ENCODE measurements around the gene DMRTC1B.
"Not testable (repeated sequence)": the region's sequence is repeated elsewhere in the genome, so short reads cannot be mapped to it uniquely, and the experiment has no call there.

Gene DMRTC1B, protein sequence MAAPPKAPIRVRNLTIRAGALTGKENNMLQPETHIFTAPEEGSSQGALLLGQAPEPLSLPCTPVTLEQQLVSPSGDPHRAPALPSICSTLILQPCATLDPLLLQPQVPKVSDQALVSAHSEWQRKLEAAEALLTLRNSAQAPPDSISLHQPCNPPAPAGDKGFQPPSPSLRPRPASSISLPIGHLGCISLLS

DNA sequence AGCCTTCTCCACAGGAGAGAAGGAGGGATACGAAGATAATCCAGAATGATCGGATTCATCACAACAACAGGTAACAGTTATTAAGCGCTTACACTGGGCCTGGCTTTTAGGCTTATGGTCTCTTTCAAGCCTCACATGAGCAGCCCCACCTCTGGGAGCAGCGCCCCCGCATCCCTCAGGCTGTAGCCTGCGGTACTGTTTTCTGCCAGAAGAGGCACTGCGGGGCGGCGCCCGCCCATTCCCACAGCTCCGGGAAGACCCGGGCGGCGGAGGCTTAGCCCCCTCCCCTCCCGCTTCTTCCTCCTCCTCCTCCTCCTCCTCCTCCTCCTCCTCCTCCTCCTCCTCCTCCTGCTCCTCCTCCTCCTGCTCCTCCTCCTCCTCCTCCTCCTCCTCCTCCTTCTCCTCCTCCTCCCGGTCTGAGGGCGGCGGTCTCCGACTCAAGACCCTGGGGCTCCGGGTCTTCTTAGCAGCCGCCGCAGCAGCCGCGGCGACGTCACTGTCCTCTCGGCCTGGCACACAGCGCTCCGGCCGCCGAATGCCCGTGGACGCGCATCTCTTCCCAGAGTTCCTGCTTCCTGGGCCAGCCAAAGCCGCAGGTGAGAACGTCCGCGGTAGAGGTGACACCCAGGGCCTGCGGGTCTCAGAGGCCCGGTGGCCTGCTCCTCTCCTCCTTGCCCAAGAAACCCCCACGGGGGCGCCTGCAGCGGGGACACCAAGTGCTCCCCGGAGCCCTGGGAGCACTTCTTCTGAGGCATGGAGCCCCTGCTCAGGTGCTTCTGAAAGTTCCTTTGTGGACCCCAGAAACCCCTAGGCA lies at the start of gene DMRTC1B:
TSS of gene DMRTC1B (plus strand) at position 238 of the 814 bp plus-strand sequence. CDS start 68,246 bp downstream, outside the sequence.
- DNase-seq, result not testable (repeated sequence)

- no peak for DNase-seq
Measured at GRCh38 chrX:72727846-72728245, 48.8 kb upstream of the DMRTC1B start.

DNA sequence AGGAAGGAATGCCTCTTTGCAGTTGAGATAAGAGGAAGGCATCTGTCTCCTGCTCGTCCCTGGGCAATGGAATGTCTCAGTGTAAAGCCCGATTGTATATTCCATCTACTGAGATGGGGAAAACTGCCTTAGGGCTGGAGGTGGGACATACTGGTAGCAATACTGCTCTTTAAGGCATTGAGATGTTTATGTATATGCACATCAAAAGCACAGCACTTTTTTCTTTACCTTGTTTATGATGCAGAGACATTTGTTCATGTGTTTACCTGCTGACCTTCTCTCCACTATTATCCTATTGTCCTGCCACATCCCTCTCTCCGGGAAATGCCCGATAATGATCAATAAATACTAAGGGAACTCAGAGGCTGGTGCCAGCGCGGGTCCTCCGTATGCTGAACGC lies 43.1 kb upstream of the DMRTC1B start:
- DNase-seq, result not testable (repeated sequence)

GRCh38 chrX:72735561-72735960 lies 41.1 kb upstream of the DMRTC1B start:
- DNase-seq, result no peak

DNA sequence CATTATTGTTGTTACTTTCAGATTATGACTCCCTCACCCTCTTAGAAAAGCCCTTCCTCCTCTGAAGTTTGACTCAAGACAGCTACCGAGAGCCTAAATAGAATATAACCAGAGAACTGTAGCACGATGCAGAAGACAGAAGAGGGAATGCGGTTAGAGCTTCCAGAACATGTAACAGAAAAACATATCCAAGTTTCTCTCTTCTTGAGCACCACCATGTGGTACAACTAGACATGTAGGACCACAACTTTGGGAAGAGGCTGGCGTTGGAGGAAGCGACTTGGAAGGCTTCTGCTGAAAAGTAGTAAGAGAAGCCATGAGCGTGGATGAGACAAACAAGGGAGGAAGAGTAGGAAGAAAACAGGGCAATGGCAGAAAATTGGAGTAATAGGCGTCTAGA lies 31.1 kb upstream of the DMRTC1B start:
- not testable (repeated sequence) for DNase-seq

- not testable (repeated sequence) for DNase-seq
Measured at GRCh38 chrX:72748545-72748944, 28.1 kb upstream of the DMRTC1B start.

GRCh38 chrX:72760454-72760853 lies 16.2 kb upstream of the DMRTC1B start:
- not testable (repeated sequence) for DNase-seq

DNA sequence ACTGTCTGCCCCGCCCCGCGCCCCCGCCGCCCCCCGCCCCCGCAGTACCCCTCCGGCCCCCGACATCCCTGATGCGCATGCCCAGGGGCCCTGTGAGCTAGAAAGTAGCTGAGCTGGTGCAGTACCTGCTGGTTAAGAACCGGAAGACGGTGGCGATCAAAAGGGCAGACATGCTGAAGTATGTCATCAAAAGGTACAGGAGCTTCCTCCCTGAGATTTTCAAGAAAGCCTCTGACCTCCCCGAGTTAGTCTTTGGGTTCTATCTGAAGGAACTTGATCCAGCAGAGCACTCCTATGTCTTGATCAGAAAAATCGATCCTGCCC lies 739 bp downstream of the DMRTC1B start:
- DNase-seq, result not testable (repeated sequence)

- DNase-seq, result not testable (repeated sequence)
Measured at GRCh38 chrX:72778146-72778545, 1.5 kb downstream of the DMRTC1B start.

GRCh38 chrX:72782560-72782959 lies 5.9 kb downstream of the DMRTC1B start, which contains the start of gene FAM236B:
FAM236B (minus strand) TSS chrX:72782660; CDS start chrX:72782560, 100 bp downstream.
- DNase-seq, result not testable (repeated sequence)

DNA sequence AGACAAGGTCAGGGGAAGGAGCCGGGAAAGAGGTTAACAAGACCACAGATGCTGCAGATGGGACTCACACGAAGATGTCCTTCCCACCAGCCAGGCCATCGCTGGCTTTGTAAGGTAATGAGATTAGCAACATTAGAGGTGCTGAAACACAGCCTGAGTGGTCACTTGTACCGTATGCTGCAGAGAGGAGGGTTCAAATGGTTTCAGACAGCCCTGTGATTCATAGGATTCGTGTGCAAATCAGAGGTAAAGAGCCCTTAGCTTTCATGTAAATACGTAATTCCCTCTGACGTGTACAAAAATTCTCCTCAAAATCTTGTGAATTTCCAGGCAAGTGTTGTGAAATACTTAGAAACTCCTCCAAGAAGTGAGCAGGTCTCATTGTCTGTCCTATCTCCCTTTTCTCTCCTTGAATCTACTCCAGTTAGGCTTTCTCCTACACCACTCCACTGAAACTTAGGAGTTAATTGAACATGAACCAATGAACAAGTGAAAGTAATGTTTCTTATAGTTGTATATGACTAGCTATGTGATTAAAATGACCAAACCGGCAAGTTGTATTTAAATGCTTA lies 6.8 kb downstream of the DMRTC1B start:
- DNase-seq, result not testable (repeated sequence)

GRCh38 chrX:72783964-72784363 lies 7.3 kb downstream of the DMRTC1B start:
- DNase-seq, result not testable (repeated sequence)

- DNase-seq, result not testable (repeated sequence)
Measured at GRCh38 chrX:72788142-72788541, 11.5 kb downstream of the DMRTC1B start.

- not testable (repeated sequence) for DNase-seq
Measured at GRCh38 chrX:72790390-72790789, 13.7 kb downstream of the DMRTC1B start.

DNA sequence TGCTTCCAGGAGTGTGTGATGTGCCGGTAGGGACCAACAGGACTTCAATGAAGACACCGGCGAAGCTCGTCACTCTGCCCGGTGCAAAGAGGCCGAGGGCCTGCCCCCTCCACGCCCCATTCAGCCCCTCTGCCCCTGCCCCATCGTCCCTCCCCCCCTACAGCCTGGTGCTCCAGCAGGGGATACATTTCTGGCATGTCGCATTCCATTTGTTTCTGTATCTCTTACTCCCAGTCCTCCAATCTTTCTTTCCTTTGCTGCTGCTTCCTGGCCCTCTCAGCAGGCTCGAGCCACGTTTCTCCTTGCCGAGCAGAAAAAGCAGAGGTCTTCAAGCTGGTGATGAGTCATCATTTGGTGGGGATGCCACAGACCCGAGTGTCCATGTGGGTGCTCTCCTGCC lies 31.4 kb downstream of the DMRTC1B start, which contains the start of gene FAM236D:
TSS of gene FAM236D (minus strand) at position 101 of the 400 bp plus-strand sequence. CDS start at position 1, 100 bp downstream.
- not testable (repeated sequence) for DNase-seq

- not testable (repeated sequence) for DNase-seq
Measured at GRCh38 chrX:72830701-72831100, 54.0 kb downstream of the DMRTC1B start.

DNA sequence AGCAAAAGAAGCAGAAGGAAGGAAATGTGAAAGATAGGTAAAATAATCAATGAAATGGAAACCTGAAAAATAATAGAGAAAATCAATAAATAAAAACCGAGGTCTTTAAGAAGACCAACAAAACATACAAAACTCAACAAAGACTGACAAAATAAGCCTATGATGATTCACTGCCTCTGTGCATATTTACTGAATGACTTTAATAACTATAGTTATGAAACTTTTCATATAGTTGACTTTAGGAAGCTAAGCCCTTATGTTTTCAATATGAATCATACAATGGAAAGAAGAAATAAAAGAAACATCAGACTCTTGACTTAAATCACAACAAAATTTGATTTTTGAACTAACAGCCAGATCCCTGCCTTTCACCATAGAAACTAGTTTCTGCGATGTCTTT lies 60.8 kb downstream of the DMRTC1B start:
- DNase-seq, result not testable (repeated sequence)

GRCh38 chrX:72882898-72883297 lies 106.2 kb downstream of the DMRTC1B start:
- DNase-seq, result not testable (repeated sequence)

DNA sequence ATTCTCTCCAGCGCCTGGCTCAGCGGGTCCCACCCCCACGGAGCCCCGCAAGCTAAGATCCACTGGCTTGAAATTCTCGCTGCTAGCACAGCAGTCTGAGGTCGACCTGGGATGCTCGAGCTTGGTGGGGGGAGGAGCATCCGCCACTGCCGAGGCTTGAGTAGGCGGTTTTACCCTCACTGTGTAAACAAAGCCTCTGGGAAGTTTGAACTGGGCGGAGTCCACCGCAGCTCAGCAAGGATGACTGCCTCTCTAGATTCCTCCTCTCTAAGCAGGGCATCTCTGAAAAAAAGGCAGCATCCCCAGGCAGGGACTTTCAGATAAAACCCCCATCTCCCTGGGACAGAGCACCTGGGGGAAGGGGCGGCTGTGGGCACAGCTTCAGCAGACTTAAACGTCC lies 113.0 kb downstream of the DMRTC1B start:
- not testable (repeated sequence) for DNase-seq

Data from AML-193 (cell line).